Ectodermal cell (in vitro differentiated cells): ENCODE results near the gene RAB7B. TPM values are rescaled to one million over a fixed set of nuclear protein-coding genes. Genes with fewer than 3 reads are reported as not detected.
"Not testable (repeated sequence)": the region's sequence is repeated elsewhere in the genome, so short reads cannot be mapped to it uniquely, and the experiment has no call there.

Experiments
- H3K27ac ChIP-seq: 2 replicates; pipeline ENCODE4 v1.7.0; 2013; ENCODE audit warnings: mild to moderate bottlenecking, low read depth, low read length; ENCODE audit not compliant: insufficient read depth, poor library complexity, severe bottlenecking
- H3K27me3 ChIP-seq: 2 replicates; pipeline ENCODE4 v1.7.0; 2013; ENCODE audit warnings: mild to moderate bottlenecking, low read length; ENCODE audit not compliant: insufficient read depth, control insufficient read depth, poor library complexity, severe bottlenecking
- H3K36me3 ChIP-seq: one replicate; pipeline ENCODE4 v1.7.0; 2013; ENCODE audit warnings: low read length; ENCODE audit not compliant: control insufficient read depth, insufficient read depth
- H3K4me1 ChIP-seq: one replicate; pipeline ENCODE4 v1.7.0; 2013; ENCODE audit warnings: low read length; ENCODE audit not compliant: control insufficient read depth, insufficient read depth
- H3K4me3 ChIP-seq: 2 replicates; pipeline ENCODE4 v1.7.0; 2013; ENCODE audit warnings: low read depth, low read length, control low read depth; ENCODE audit not compliant: insufficient read depth
- H3K9me3 ChIP-seq: 2 replicates; pipeline ENCODE4 v1.7.0; 2013; ENCODE audit warnings: mild to moderate bottlenecking, low read length, moderate library complexity; ENCODE audit not compliant: control insufficient read depth
- WGBS, 2 experiments: methylation state at CpG; one replicate each; pipeline ENCODE4 v1.1.7; 2013; ENCODE audit warnings: missing lambda C conversion rate in 2 of 2; 5-methylcytosine and 5-hydroxymethylcytosine counted together
- polyA plus RNA-seq, 4 experiments: library from polyadenylated mRNA; stranded (reverse); fragments of 50-300 nt; gene quantifications; one replicate each; pipeline ENCODE4 v1.2.3, GENCODE V29; 2013

The RAB7B gene, protein sequence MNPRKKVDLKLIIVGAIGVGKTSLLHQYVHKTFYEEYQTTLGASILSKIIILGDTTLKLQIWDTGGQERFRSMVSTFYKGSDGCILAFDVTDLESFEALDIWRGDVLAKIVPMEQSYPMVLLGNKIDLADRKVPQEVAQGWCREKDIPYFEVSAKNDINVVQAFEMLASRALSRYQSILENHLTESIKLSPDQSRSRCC
- 2.0 TPM for polyA plus RNA-seq (2013, experiment 1 of 4)
- polyA plus RNA-seq (2013, experiment 2 of 4), result 1.2 TPM
- polyA plus RNA-seq (2013, experiment 3 of 4), result 0.75 TPM
- polyA plus RNA-seq (2013, experiment 4 of 4), result 1.7 TPM

DNA sequence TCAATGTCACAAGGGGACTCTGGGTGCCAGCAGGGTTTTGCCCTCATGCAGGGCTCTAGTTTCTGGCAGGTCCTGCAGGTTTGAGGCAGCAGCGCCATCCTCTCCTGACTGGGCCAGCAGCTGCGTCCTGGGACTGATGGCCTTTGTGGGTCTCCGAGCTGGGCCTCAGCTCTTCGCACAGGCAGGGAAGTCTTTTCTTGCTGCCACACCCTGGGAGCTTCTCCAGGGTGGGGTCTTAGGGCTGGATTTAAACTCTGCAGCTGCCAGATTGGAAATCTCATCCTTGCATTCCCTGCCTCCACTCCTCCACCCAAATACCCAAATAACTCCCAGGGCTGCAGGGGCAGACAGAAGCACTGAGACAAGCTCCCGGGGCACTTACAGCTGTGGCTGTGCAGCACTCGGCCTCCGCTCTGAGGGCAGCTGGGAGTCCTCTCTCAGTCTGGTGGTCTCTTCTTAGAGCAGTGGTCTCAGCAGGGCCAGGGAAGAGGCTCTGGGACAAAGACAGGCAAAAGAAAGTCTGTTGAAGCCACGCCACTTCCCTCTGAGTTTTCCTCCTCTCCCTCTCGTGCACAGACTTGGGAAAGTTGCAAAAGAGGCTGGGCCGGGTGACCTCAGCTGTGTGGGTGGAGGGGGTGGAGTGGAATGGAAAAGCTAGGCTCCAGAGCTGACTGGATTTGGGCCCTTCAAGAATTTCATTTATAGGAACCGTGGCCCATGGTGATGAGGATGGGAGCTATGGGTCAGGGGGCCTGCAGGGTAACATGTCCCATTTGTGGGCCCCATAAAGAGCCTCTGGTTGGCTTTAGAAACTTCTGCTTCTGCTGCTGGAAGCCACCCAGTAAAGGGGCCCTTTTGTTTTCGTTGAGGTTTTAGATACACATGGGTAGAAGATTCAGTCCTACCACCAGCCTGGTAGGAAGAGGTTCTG is at the start of gene RAB7B:
Gene RAB7B, minus strand, starts transcription at position 525 of the 931 bp plus-strand sequence. CDS start 9,260 bp downstream, outside the sequence.
- H3K27ac ChIP-seq, result no peak within 1 kb of the TSS

DNA sequence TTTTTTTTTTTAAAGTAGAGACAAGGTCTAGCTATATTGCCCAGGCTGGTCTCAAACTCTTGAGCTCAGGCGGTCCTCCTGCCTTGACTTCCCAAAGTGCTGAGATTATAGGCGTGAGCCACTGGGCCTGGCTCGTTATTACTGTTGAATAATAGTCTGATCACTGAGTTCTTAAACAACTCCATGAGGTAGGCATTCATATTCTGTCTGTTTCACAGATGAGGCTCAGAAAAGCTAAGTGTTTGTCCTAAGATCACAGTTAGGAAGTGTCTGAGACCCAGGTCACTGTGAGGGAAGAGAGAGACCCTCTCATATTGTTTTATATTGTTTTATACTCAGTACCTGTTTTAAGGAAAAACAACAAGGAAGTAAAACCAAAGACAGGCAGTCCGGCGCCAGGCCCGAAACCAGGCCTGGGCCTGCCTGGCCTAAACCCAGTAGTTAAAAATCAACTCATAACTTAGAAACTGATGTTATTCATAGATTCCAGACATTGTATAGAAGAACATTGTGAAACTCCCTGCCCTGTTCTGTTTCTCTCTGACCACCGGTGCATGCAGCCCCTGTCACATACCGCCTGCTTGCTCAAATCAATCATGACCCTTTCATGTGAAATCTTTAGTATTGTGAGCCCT is 49.2 kb upstream of the RAB7B start:
- not testable (repeated sequence) for H3K4me1 ChIP-seq, H3K36me3 ChIP-seq, H3K27me3 ChIP-seq, H3K27ac ChIP-seq, H3K9me3 ChIP-seq, H3K4me3 ChIP-seq
- WGBS, 2 experiments, result 87 to 92% methylated on average over 3 of the region's 8 CpGs

More for the DNA sequence above, at the start of gene RAB7B:
- no peaks in the 10 kb centered on the region for H3K27me3 ChIP-seq
- H3K9me3 ChIP-seq, result no peaks in the 10 kb centered on the region
- peaks cover 4% of the 10 kb centered on the region for H3K4me1 ChIP-seq
- no peak within 1 kb of the TSS for H3K4me3 ChIP-seq
- WGBS, 2 experiments, result 81 to 82% methylated on average over 12 of the region's 12 CpGs
- no peaks in the 10 kb centered on the region for H3K36me3 ChIP-seq

DNA sequence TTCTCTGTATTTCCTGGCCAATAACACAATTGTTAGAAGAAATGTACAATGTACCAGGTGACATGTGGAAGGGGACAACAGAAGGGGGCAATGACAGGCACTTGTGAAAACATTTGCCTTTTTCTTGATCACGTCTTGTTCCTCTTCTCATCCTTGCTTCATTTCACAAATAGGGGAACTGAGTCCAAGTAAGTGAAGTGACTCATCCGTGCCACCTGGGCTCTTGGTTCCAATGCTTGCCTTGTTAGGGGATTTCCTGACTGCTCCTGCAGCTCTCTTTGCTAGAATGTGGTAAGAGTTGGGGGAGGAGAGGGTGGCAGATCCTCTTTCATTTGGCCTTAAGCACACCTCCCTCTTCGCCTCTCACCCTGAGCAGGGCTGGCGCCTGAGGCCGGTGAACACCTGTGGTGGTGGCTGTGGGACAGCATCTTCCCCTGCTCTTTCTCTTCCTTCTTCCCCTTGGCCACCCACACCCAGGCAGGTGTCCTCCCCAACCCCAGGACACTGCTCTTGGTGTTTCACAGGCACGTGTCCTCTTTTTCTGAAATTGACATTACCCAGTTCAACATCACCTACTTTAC is 47.5 kb upstream of the RAB7B start:
- H3K9me3 ChIP-seq, result no peaks in the 10 kb centered on the region
- no peaks in the 10 kb centered on the region for H3K36me3 ChIP-seq
- 91 to 92% methylated on average over 6 of the region's 6 CpGs for WGBS, 2 experiments
- H3K4me1 ChIP-seq, result no peaks in the 10 kb centered on the region
- no peaks in the 10 kb centered on the region for H3K27me3 ChIP-seq
- no peak overlapping the region for H3K4me3 ChIP-seq
- H3K27ac ChIP-seq, result no peak overlapping the region

DNA sequence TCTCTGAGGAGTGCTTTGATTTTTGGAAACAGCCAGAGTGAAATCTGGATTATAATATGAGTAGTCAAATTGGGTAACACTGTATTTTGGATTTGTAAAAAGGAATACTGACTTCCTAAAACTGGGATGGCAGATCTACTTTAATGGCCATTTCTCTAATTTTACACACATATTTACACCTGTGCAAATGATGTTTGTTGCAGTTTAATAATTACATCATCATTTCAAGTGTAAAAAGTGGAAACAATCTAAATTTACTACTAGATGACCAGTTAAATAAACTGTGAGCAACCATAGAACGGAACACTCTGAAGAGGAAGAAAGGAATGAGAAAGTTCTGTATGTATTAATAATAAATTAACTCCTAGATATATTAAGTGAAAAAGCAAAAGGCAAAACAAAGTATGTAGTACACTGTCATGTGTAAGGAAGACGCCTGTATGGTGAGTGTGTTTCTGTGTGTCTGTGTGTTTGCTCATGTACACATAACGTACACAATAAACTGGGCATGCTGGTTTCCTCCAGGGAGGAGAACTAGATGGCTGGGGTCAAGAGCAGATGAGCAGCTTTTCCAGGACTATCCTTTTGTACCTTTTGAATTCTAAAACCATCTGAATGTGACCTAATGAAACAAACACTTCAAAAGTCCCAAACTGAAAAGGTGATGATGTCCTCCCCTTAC is 46.9 kb upstream of the RAB7B start:
- 90 to 95% methylated on average over 2 to 3 of the region's 3 CpGs for WGBS, 2 experiments
- no peaks in the 10 kb centered on the region for H3K4me1 ChIP-seq
- no peaks in the 10 kb centered on the region for H3K36me3 ChIP-seq
- no peak overlapping the region for H3K27ac ChIP-seq
- H3K4me3 ChIP-seq, result no peak overlapping the region
- H3K9me3 ChIP-seq, result no peaks in the 10 kb centered on the region
- no peaks in the 10 kb centered on the region for H3K27me3 ChIP-seq

DNA sequence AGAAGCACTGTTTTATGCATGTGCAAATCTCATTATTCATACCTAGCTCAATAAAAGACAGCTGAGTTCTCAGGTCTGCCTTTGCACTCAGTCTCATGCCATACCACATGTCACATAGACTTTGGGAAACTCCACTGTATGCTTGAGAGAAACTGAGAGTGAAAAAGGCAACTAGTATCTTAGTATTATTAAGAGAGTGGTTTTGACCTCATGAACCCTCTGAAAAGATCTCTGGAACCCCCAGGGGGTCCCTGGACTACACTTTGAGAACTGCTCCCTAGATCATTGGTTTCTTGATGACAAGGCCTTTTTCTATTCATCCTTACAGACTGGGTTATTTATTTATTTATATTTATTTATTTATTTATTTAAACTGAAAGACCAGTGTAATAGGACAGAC is 46.1 kb upstream of the RAB7B start:
- H3K27me3 ChIP-seq, result no peaks in the 10 kb centered on the region
- H3K4me1 ChIP-seq, result no peaks in the 10 kb centered on the region
- H3K9me3 ChIP-seq, result no peaks in the 10 kb centered on the region
- H3K27ac ChIP-seq, result no peak overlapping the region
- no peaks in the 10 kb centered on the region for H3K36me3 ChIP-seq
- H3K4me3 ChIP-seq, result no peak overlapping the region

DNA sequence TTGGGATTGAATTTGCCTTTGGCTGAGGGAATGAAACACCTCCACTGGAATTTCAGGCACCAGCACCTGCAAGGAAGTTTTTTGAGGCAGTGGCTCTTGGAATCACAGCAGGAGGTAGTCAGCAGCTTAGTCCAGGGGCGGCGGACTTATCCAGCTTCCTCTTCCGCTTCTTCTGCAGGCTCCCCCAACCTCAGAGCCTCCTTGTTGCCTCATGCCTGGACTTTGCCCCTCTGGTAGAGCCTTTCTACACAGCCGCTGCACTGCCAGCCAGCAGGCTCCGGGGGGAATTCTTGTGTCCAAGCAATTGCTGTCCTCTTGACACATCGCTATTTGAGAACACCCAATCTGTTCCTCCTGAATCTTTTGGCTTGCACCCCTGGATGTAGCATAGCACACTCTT is 45.4 kb upstream of the RAB7B start:
- H3K36me3 ChIP-seq, result no peaks in the 10 kb centered on the region
- H3K4me3 ChIP-seq, result no peak overlapping the region
- H3K27ac ChIP-seq, result no peak overlapping the region
- no peaks in the 10 kb centered on the region for H3K4me1 ChIP-seq
- no peaks in the 10 kb centered on the region for H3K27me3 ChIP-seq
- H3K9me3 ChIP-seq, result no peaks in the 10 kb centered on the region
- WGBS, 2 experiments, result 82% methylated on average over 6 of the region's 6 CpGs

DNA sequence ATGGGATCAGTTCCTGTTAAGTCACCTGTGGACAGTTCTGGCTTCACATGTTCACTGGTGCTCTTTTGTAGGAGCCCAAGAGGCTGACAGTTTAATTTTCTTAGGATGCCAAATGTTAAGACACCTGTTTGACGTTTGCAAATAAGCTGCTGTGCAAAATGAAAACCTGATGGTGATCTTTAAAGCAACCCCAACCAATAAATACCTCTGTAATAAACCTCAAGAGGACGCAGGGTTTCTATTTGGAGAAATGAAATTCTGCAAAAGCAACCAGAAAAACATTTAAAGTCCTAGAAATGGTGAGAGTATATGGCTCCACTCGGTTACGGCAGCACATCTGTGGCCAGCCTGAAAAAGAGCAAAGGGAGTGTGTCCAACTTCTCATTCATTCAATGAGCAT is 44.1 kb upstream of the RAB7B start:
- Histone ChIP-seq H3K27ac (no peak overlapping the region), H3K4me1 (no peaks in the 10 kb centered on the region), H3K9me3 (no peaks in the 10 kb centered on the region), H3K36me3 (no peaks in the 10 kb centered on the region), H3K27me3 (no peaks in the 10 kb centered on the region), H3K4me3 (no peak overlapping the region)
- WGBS, 2 experiments, result 91 to 93% methylated on average over 4 of the region's 4 CpGs

DNA sequence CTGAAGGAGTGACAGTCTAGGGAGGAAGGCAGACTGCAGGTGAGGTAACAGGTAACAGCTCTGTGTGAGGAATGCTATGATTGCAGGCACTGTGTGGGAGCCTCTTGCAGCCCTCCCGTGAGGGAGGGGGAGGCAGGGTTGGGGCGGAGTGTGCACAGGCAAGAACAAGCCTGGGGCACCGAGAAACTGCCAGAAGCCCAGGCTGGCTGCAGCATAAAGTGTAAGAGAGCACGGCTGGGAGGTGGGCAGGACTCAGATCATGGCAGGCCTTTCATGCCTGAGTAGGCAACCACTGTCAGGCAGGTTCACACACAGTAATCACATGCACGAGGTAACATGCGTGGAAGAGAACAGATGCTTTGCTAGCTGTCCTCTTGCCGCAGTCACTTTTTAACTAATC is 38.4 kb upstream of the RAB7B start:
- Histone ChIP-seq H3K4me3 (no peak overlapping the region), H3K27me3 (no peaks in the 10 kb centered on the region), H3K27ac (no peak overlapping the region), H3K36me3 (no peaks in the 10 kb centered on the region), H3K9me3 (no peaks in the 10 kb centered on the region), H3K4me1 (no peaks in the 10 kb centered on the region)
- WGBS, 2 experiments, result 70 to 74% methylated on average over 7 of the region's 7 CpGs

DNA sequence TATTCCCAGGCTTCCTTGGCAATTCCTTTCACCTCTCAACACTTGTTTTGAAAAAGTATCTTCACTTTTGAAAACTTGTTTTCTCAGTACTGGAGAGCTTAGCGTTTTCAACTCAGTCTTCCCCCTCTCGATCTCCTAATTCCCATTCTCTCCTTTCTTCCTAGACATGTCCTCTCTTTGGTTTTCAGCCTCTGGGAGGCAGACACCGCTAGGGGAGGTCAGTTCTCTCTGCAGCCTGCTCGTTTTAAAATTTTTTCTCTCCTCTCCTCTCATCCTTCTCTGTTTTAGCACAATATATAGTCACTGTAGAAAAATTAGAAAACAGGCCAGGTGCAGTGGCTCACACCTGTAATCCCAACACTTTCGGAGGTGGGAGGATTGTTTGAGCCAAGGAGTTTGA is 37.1 kb upstream of the RAB7B start:
- Histone ChIP-seq H3K9me3 (no peaks in the 10 kb centered on the region), H3K36me3 (no peaks in the 10 kb centered on the region), H3K4me1 (no peaks in the 10 kb centered on the region), H3K27ac (no peak overlapping the region), H3K4me3 (no peak overlapping the region), H3K27me3 (no peaks in the 10 kb centered on the region)
- 65 to 69% methylated on average over 5 of the region's 5 CpGs for WGBS, 2 experiments
